Prostate gland (tissue), 2 donors: Measurements from ENCODE around the gene CFAP20DC.

Experiments
- POLR2AphosphoS5 ChIP-seq: sonication (generic); formaldehyde crosslinking; IDR thresholded peaks from one replicate; pipeline ENCODE4 v1.6.1; 2017; ENCODE audit warnings: antibody characterized with exemption
- TF ChIP-seq, protein P1 (sequence below), 4 experiments: fragments of 200-600 bp in 2 of 4; fragments of 450-650 bp in 2 of 4; sonication (generic) in 2 of 4; IDR thresholded peaks; 1 replicate in 3 of 4; 2 replicates in 1 of 4; pipeline ENCODE4 v1.5.1; 2016 to 2019; ENCODE audit warnings: antibody characterized with exemption in 4 of 4, mild to moderate bottlenecking in 2 of 4, moderate library complexity in 2 of 4

DNA sequence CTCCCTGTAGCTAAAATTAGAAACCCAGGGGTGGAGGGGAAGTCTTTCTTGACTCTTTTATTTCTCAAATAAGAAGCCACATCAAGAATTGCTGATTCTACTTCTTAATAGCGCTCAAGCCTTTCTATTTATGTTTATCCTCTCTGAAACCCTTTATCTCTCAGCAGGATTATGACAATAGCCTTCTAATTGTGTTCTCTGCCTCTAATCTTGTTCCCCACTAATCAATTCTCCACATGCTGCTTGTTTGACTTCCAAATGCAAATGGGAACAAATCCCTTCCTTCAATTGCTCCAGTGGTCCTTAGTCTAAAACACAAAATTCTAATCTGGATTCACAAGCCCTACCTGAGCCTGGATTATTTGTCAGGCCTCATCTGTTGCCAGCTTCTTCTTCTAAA is 43.7 kb upstream of the CFAP20DC start:
- TF ChIP-seq, protein P1, sequence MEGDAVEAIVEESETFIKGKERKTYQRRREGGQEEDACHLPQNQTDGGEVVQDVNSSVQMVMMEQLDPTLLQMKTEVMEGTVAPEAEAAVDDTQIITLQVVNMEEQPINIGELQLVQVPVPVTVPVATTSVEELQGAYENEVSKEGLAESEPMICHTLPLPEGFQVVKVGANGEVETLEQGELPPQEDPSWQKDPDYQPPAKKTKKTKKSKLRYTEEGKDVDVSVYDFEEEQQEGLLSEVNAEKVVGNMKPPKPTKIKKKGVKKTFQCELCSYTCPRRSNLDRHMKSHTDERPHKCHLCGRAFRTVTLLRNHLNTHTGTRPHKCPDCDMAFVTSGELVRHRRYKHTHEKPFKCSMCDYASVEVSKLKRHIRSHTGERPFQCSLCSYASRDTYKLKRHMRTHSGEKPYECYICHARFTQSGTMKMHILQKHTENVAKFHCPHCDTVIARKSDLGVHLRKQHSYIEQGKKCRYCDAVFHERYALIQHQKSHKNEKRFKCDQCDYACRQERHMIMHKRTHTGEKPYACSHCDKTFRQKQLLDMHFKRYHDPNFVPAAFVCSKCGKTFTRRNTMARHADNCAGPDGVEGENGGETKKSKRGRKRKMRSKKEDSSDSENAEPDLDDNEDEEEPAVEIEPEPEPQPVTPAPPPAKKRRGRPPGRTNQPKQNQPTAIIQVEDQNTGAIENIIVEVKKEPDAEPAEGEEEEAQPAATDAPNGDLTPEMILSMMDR (IDR thresholded peaks at IDR 0.05) = no peak
- no peak for TF ChIP-seq POLR2AphosphoS5
